Prostate gland (tissue), 2 donors: ENCODE results near the gene ITGA4.

ENCODE experiments used
- CTCF ChIP-seq, 4 experiments: fragments of 200-600 bp in 2 of 4; fragments of 450-650 bp in 2 of 4; sonication (generic) in 2 of 4; IDR thresholded peaks; 1 replicate in 3 of 4; 2 replicates in 1 of 4; pipeline ENCODE4 v1.5.1; 2016 to 2019; ENCODE audit warnings: antibody characterized with exemption in 4 of 4, mild to moderate bottlenecking in 2 of 4, moderate library complexity in 2 of 4
- POLR2A ChIP-seq: fragments of 450-650 bp; IDR thresholded peaks from one replicate; pipeline ENCODE4 v1.6.1; 2016; ENCODE audit warnings: antibody characterized with exemption, mild to moderate bottlenecking

DNA sequence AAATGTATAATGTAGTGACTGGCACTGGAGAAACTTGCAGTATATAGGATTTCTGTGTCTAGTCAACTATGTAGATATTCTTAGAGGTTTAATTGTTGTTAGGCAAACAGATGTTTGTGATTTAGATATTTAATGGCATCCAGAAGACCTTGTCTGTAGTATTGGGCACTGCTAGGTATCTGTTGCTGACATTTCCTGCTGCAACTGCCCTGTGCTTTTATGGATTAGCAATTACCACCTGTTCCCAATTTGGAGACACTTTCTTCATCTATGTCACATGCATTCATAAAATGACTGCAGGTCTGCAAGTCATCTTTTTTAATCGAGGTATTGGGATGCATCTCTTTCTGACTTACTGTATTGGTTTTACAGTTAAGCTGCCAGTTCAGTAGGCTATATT, 71.3 kb downstream of the ITGA4 start:
- no peak for TF ChIP-seq CTCF (IDR thresholded peaks at IDR 0.05)
- no peak for TF ChIP-seq POLR2A
